Prostate gland (tissue), 2 donors: ENCODE results near the gene LYRM4. TPM values are rescaled to one million over a fixed set of nuclear protein-coding genes. Genes with fewer than 3 reads are reported as not detected.

Experiments
- DNase-seq: peaks from one replicate; pipeline ENCODE4 v3.0.0-alpha.2; 2019; ENCODE audit warnings: low spot score
- H3K27ac ChIP-seq, 2 donors: fragments of 200-600 bp; sonication (generic); 2 replicates each; pipeline ENCODE4 v1.5.1; 2017 to 2019
- H3K27me3 ChIP-seq: fragments of 200-600 bp; sonication (generic); replicated peaks from 2 replicates; pipeline ENCODE4 v1.5.1; 2019; ENCODE audit not compliant: insufficient read depth
- H3K36me3 ChIP-seq, 2 donors: fragments of 200-600 bp; sonication (generic); 1 replicate in 1 of 2; 2 replicates in 1 of 2; pipeline versions ENCODE4 v1.5.1 to v1.8.1; 2017 to 2019
- H3K4me1 ChIP-seq: fragments of 200-600 bp; sonication (generic); replicated peaks from 2 replicates; pipeline ENCODE4 v1.5.1; 2019
- H3K4me3 ChIP-seq, 2 donors: fragments of 200-600 bp; sonication (generic); 2 replicates each; pipeline ENCODE4 v1.5.1; 2017 to 2019
- H3K9me3 ChIP-seq: fragments of 200-600 bp; sonication (generic); 2 replicates; pipeline ENCODE4 v1.5.1; 2017
- CTCF ChIP-seq, 4 experiments: fragments of 200-600 bp in 2 of 4; fragments of 450-650 bp in 2 of 4; sonication (generic) in 2 of 4; IDR thresholded peaks; 1 replicate in 3 of 4; 2 replicates in 1 of 4; pipeline ENCODE4 v1.5.1; 2016 to 2019; ENCODE audit warnings: antibody characterized with exemption in 4 of 4, mild to moderate bottlenecking in 2 of 4, moderate library complexity in 2 of 4
- POLR2A ChIP-seq: fragments of 450-650 bp; IDR thresholded peaks from one replicate; pipeline ENCODE4 v1.6.1; 2016; ENCODE audit warnings: antibody characterized with exemption, mild to moderate bottlenecking
- POLR2AphosphoS5 ChIP-seq: sonication (generic); formaldehyde crosslinking; IDR thresholded peaks from one replicate; pipeline ENCODE4 v1.6.1; 2017; ENCODE audit warnings: antibody characterized with exemption
- WGBS: methylation state at CpG from one replicate; pipeline ENCODE4 v1.1.5; 2018; 5-methylcytosine and 5-hydroxymethylcytosine counted together
- intact Hi-C: fragments of 100-400 bp; cut with DNase I; formaldehyde crosslinking; loops from one replicate; pipeline ENCODE4 v1.14.2; 2022
- total RNA-seq, 2 donors: library from RNA; depleted of rRNA; stranded (reverse); fragments of >200 nt; gene quantifications; one replicate each; pipeline ENCODE4 v1.1.0, GENCODE V29; 2016

Gene LYRM4
- total RNA-seq, 2 donors from 2014 or later: 21.4 to 23.7 TPM

GRCh38 chr6:5142131-5142530 is 118.6 kb downstream of the LYRM4 start:
- no peaks in the 10 kb centered on the region for H3K36me3 ChIP-seq
- intact Hi-C loops: loop anchor here (2.0 to 10.0 kb wide), 4 partner anchors 161 to 1405 kb away; no protein-coding TSS in a partner anchor
- no peak for DNase-seq

GRCh38 chr6:5141046-5141445 is 119.7 kb downstream of the LYRM4 start:
- DNase-seq: no peak
- no peaks in the 10 kb centered on the region for H3K9me3 ChIP-seq
- H3K36me3 ChIP-seq: no peaks in the 10 kb centered on the region
- TF ChIP-seq POLR2A (no peak), CTCF (IDR thresholded peaks at IDR 0.05) (no peak), POLR2AphosphoS5 (no peak)
- intact Hi-C loops: loop anchor here (5.0 to 10.0 kb wide), 3 partner anchors 256 to 1406 kb away; no protein-coding TSS in a partner anchor
- no peaks in the 10 kb centered on the region for H3K4me1 ChIP-seq
- no peak overlapping the region for H3K27ac ChIP-seq
- WGBS: 94% methylated on average over 3 of the region's 3 CpGs
- H3K4me3 ChIP-seq: no peak overlapping the region
- no peaks in the 10 kb centered on the region for H3K27me3 ChIP-seq

More at GRCh38 chr6:5142131-5142530, 118.6 kb downstream of the LYRM4 start:
- no peaks in the 10 kb centered on the region for H3K9me3 ChIP-seq
- no peaks in the 10 kb centered on the region for H3K27me3 ChIP-seq
- no peaks in the 10 kb centered on the region for H3K4me1 ChIP-seq
- 98% methylated on average over 4 of the region's 4 CpGs for WGBS
- TF ChIP-seq CTCF (IDR thresholded peaks at IDR 0.05) (no peak), POLR2AphosphoS5 (no peak), POLR2A (no peak)
- no peak overlapping the region for H3K27ac ChIP-seq
- no peak overlapping the region for H3K4me3 ChIP-seq

- intact Hi-C loops: loop anchor here (5.0 to 10.0 kb wide), 3 partner anchors 257 to 1407 kb away; no protein-coding TSS in a partner anchor
Observed at GRCh38 chr6:5139828-5140771, 120.7 kb downstream of the LYRM4 start.

GRCh38 chr6:5138995-5139827 is 121.5 kb downstream of the LYRM4 start:
- no peak overlapping the region for H3K4me3 ChIP-seq
- intact Hi-C loops: no loop called here
- no peaks in the 10 kb centered on the region for H3K27me3 ChIP-seq
- DNase-seq: no peak
- no peak overlapping the region for H3K27ac ChIP-seq
- H3K36me3 ChIP-seq: no peaks in the 10 kb centered on the region
- no peaks in the 10 kb centered on the region for H3K9me3 ChIP-seq
- WGBS: 79% methylated on average over 13 of the region's 13 CpGs
- TF ChIP-seq POLR2AphosphoS5: no peak
- no peak for TF ChIP-seq POLR2A
- no peak for TF ChIP-seq CTCF (IDR thresholded peaks at IDR 0.05)
- no peaks in the 10 kb centered on the region for H3K4me1 ChIP-seq

More at GRCh38 chr6:5139828-5140771, 120.7 kb downstream of the LYRM4 start:
- H3K9me3 ChIP-seq: no peaks in the 10 kb centered on the region
- H3K27me3 ChIP-seq: no peaks in the 10 kb centered on the region
- TF ChIP-seq POLR2A (no peak), POLR2AphosphoS5 (no peak), CTCF (IDR thresholded peaks at IDR 0.05) (no peak)
- no peaks in the 10 kb centered on the region for H3K4me1 ChIP-seq
- no peak overlapping the region for H3K4me3 ChIP-seq
- no peak for DNase-seq
- no peaks in the 10 kb centered on the region for H3K36me3 ChIP-seq
- no peak overlapping the region for H3K27ac ChIP-seq
- 86% methylated on average over 12 of the region's 12 CpGs for WGBS
